Dermis blood vessel endothelial cell (primary cell): ENCODE data around the gene ACTR8. TPM values are rescaled to one million over a fixed set of nuclear protein-coding genes. Genes with fewer than 3 reads are reported as not detected.

Experiments
- total RNA-seq: library from RNA; depleted of rRNA; stranded (reverse); fragments of >200 nt; gene quantifications from 2 replicates; pipeline ENCODE4 v1.2.3, GENCODE V29; 2014

The ACTR8 gene
- total RNA-seq, 1 donor from 2014 or later, result 47.1 TPM

Other genes with a start within 250 kb of the ACTR8 start
- gene CHDH, start 35.7 kb downstream of the ACTR8 start, total RNA-seq, result 0.23 and 1.0 TPM in 2 replicates
- 0.19 TPM in 1 of 2 replicates, not detected in the other for gene IL17RB, start 35.6 kb downstream of the ACTR8 start, total RNA-seq
- gene SELENOK, start 9.7 kb upstream of the ACTR8 start, total RNA-seq, result 10.1 and 25.0 TPM in 2 replicates
- gene CACNA2D3, start 240.4 kb upstream of the ACTR8 start, total RNA-seq, result under 0.01 TPM in 1 of 2 replicates, not detected in the other